ENCODE data around the gene FGF16. TPM values are rescaled to one million over a fixed set of nuclear protein-coding genes. Genes with fewer than 3 reads are reported as not detected.
"Not testable (repeated sequence)": the region's sequence is repeated elsewhere in the genome, so short reads cannot be mapped to it uniquely, and the experiment has no call there.

FGF16 gene
- total and polyA plus RNA-seq, 10 donors: not detected

DNA sequence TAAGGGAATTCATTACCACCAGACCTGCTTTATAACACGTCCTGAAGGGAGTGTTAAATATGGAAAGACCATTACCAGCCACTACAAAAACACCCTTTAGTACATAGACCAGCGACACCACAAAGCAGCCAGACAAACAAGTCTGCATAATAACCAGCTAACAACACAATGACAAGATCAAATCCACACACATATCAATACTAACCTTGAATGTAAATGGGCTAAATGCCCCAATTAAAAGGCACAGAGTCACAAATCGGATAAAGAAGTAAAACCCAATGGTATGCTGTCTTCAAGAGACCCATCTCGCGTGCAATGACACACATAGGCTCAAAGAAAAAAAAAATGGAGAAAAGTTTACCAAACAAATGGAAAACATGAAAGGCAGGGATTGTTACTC lies 36.9 kb downstream of the FGF16 start:
- Histone ChIP-seq H3K36me3 (no peaks in the 10 kb centered on the region), H3K4me3 (no peak overlapping the region), H3K4me1 (no peaks in the 10 kb centered on the region), H3K27me3 (replicated peaks in 1 of 7) (no peaks in the 10 kb centered on the region), H3K27ac (no peak overlapping the region), H3K9me3 (peaks cover 0 to 27% (median 8%) of the 10 kb centered on the region in 8 donors)
- 71 to 91% (median 85%) methylated on average over 5 of the region's 5 CpGs for WGBS, 5 donors
- no peak for DNase-seq
- TF ChIP-seq POLR2A (IDR thresholded peaks at IDR 0.05) (no peak), POLR2AphosphoS5 (IDR thresholded peaks at IDR 0.05) (no peak), CTCF (IDR thresholded peaks at IDR 0.05 in 8 of 11, conservative IDR thresholded peaks at IDR 0.05 in 3 of 11) (no peak)
- intact Hi-C loops (cut with DNase I; ENCODE audit: low total_unique reads): no loop called here

DNA sequence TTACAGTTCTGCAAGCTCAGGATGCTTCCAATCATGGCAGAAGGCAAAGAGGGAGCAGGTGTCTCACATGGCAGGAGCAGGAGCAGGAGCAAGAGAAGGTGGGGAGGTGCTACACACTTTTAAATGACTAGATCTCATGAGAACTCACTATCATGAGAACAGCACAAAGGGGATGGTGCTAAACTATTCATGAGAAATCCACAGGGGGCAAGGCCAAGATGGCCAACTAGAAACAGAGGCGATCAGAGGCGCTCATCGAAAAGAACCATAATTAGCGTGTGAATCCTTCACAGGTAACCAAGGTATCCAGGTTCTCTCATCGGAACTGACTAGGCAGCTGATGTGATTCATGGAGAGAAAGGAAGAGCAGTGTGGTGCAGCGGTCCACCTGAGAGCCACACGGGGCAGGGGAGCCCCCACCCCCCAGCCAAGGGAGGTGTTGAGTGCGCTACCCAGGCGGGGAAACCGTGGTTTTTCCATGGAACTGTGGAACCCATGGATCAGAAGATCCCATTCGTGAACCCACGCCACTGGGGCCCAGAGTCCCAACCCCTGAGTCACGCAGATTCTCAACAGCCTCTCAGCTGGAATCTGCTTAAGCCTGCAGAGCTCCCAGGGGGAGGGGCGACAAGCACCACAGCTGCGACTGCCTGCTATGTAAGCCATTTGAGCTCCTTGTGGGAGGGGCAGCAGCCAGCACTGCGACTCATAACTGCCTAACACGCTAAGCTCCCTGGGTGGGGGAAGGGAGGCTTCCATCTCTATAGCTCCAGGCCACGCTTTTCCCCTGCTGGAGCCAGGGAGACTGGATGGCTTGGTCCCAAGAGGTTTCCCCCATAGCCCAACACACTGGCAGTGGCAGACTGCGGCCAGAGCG lies 46.7 kb downstream of the FGF16 start:
- H3K27ac ChIP-seq: no peak overlapping the region

DNA sequence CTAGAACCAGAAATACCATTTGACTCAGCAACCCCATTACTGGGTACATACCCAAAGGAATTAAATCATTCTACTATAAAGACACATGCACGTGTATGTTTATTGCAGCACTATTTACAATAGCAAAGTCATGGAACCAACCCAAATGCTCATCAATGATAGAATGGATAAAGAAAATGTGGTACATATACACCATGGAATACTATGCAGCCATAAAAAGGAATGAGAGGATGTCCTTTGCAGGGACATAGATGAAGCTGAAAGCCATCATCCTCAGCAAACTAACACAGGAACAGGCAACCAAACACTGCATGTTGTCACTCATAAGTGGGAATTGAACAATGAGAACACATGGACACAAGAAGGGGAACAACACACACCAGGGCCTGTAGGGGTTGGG lies 53.0 kb downstream of the FGF16 start:
- intact Hi-C loops (cut with DNase I; ENCODE audit: low total_unique reads); H3K27ac ChIP-seq; H3K4me3 ChIP-seq; H3K27me3 ChIP-seq (replicated peaks in 1 of 7); H3K36me3 ChIP-seq; H3K9me3 ChIP-seq; DNase-seq; H3K4me1 ChIP-seq: not testable (repeated sequence)
- 76 to 97% (median 94%) methylated on average over 1 of the region's 1 CpG for WGBS, 5 donors

More for the DNA sequence above, 46.7 kb downstream of the FGF16 start:
- H3K27me3 ChIP-seq (replicated peaks in 1 of 7): peaks cover 0 to 6% (median 0%) of the 10 kb centered on the region in 7 donors
- no peaks in the 10 kb centered on the region for H3K4me1 ChIP-seq
- no peak overlapping the region for H3K4me3 ChIP-seq
- TF ChIP-seq POLR2AphosphoS5 (IDR thresholded peaks at IDR 0.05) (no peak), POLR2A (IDR thresholded peaks at IDR 0.05) (no peak), CTCF (IDR thresholded peaks at IDR 0.05 in 8 of 11, conservative IDR thresholded peaks at IDR 0.05 in 3 of 11) (no peak)
- H3K36me3 ChIP-seq: no peaks in the 10 kb centered on the region
- DNase-seq: no peak
- WGBS, 5 donors: 66 to 92% (median 84%) methylated on average over 11 to 20 of the region's 20 CpGs
- intact Hi-C loops (cut with DNase I; ENCODE audit: low total_unique reads): no loop called here
- H3K9me3 ChIP-seq: no peaks in the 10 kb centered on the region

- Histone ChIP-seq H3K27me3 (replicated peaks in 1 of 7) (peaks cover 0 to 4% (median 0%) of the 10 kb centered on the region in 7 donors), H3K36me3 (peaks cover 0 to 17% (median 2%) of the 10 kb centered on the region in 6 donors), H3K27ac (no peak overlapping the region), H3K9me3 (no peaks in the 10 kb centered on the region), H3K4me1 (peaks cover 0 to 5% (median 0%) of the 10 kb centered on the region in 6 donors), H3K4me3 (no peak overlapping the region)
- no peak for DNase-seq
- TF ChIP-seq POLR2AphosphoS5 (IDR thresholded peaks at IDR 0.05) (no peak), POLR2A (IDR thresholded peaks at IDR 0.05) (no peak), CTCF (IDR thresholded peaks at IDR 0.05 in 8 of 11, conservative IDR thresholded peaks at IDR 0.05 in 3 of 11) (no peak)
- intact Hi-C loops (cut with DNase I; ENCODE audit: low total_unique reads): no loop called here
- WGBS, 5 donors: 30 to 45% (median 38%) methylated on average over 2 of the region's 2 CpGs
These were observed 55.8 kb downstream of the FGF16 start for GRCh38 chrX:77502951-77503525.

Data from spleen (tissue), 11 donors.